ENCODE results near the gene TMSB15C. TPM values are rescaled to one million over a fixed set of nuclear protein-coding genes. Genes with fewer than 3 reads are reported as not detected.
"Not testable (repeated sequence)": the region's sequence is repeated elsewhere in the genome, so short reads cannot be mapped to it uniquely, and the experiment has no call there.

The TMSB15C gene
- total and polyA plus RNA-seq, 4 donors: 1.3 to 5.4 (median 4.3) TPM

DNA sequence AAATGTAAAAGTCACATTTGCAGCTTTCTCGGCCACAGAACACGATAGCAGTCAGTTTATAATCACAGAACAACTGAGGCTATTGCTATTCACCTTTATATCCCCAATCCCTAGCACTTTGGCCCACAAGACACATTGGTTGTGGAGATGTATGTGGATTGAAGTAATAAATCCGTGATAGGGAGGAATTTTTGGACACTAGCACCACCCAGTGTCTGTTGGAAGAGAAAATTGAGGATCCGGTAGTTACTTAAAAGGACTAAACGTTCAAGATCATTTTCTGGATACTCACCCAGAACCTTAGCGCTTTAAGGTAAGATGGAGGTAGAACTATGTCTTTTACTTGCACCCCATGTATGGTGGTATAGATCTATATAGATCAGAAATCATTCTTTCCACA, 1.8 kb upstream of the TMSB15C start:
- H3K27ac ChIP-seq (ENCODE audit: low read depth in 1 of 2, low read length in 2 of 2); H3K27me3 ChIP-seq (ENCODE audit: control insufficient read depth in 1 of 2, insufficient read depth in 2 of 2, low read length in 1 of 2); DNase-seq; H3K36me3 ChIP-seq (ENCODE audit: control insufficient read depth in 1 of 2, insufficient read depth in 2 of 2, low read length in 1 of 2); ATAC-seq (ENCODE audit: low FRiP score); H3K4me3 ChIP-seq (ENCODE audit: low read length in 2 of 2); H3K4me1 ChIP-seq (ENCODE audit: control insufficient read depth in 1 of 2, insufficient read depth in 2 of 2, low read length in 2 of 2); intact Hi-C loops (cut with DNase I); H3K9me3 ChIP-seq (ENCODE audit: control insufficient read depth, low read length): not testable (repeated sequence)
- WGBS, 2 donors: no CpG with 5 or more reads among the region's 6 CpGs

DNA sequence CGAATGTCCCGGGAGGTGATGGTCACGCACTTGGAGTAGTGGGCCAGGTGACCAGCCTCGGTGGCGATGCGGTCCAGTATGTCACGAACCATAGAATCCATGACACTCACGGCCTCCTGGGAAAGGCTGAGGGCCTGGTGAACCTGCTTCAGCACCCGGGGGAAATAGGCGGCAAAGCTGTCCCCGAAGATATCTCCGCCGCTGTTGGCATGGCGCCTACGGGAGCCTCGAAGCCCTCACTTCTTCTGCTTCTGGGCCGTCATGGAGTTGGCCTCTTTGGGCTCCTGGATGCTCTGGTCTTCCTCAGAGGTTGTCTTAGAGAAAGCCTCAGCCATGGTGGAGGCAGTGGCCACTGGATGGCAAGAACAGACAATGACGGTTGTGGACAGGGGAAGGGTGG, 13.4 kb downstream of the TMSB15C start:
- H3K4me1 ChIP-seq (ENCODE audit: control insufficient read depth in 1 of 2, insufficient read depth in 2 of 2, low read length in 2 of 2); intact Hi-C loops (cut with DNase I); ATAC-seq (ENCODE audit: low FRiP score); H3K36me3 ChIP-seq (ENCODE audit: control insufficient read depth in 1 of 2, insufficient read depth in 2 of 2, low read length in 1 of 2); H3K9me3 ChIP-seq (ENCODE audit: control insufficient read depth, low read length); H3K4me3 ChIP-seq (ENCODE audit: low read length in 2 of 2); H3K27ac ChIP-seq (ENCODE audit: low read depth in 1 of 2, low read length in 2 of 2); DNase-seq; H3K27me3 ChIP-seq (ENCODE audit: control insufficient read depth in 1 of 2, insufficient read depth in 2 of 2, low read length in 1 of 2): not testable (repeated sequence)
- 93 to 94% methylated on average over 9 of the region's 18 CpGs for WGBS, 2 donors

GRCh38 chrX:104054956-104055355, 21.1 kb downstream of the TMSB15C start:
- no CpG with 5 or more reads among the region's 13 CpGs for WGBS, 2 donors
- H3K4me3 ChIP-seq (ENCODE audit: low read length in 2 of 2); intact Hi-C loops (cut with DNase I); ATAC-seq (ENCODE audit: low FRiP score); H3K27ac ChIP-seq (ENCODE audit: low read depth in 1 of 2, low read length in 2 of 2); H3K36me3 ChIP-seq (ENCODE audit: control insufficient read depth in 1 of 2, insufficient read depth in 2 of 2, low read length in 1 of 2); H3K4me1 ChIP-seq (ENCODE audit: control insufficient read depth in 1 of 2, insufficient read depth in 2 of 2, low read length in 2 of 2); H3K27me3 ChIP-seq (ENCODE audit: control insufficient read depth in 1 of 2, insufficient read depth in 2 of 2, low read length in 1 of 2); H3K9me3 ChIP-seq (ENCODE audit: control insufficient read depth, low read length); DNase-seq: not testable (repeated sequence)

GRCh38 chrX:104047171-104047570, 28.9 kb downstream of the TMSB15C start:
- WGBS, 2 donors: 87 to 92% methylated on average over 13 of the region's 13 CpGs
- no peaks in the 10 kb centered on the region for H3K9me3 ChIP-seq (ENCODE audit: control insufficient read depth, low read length)
- DNase-seq (no peak), ATAC-seq (ENCODE audit: low FRiP score) (no peak)
- H3K4me3 ChIP-seq (ENCODE audit: low read length in 2 of 2): no peak overlapping the region
- no peaks in the 10 kb centered on the region for H3K27me3 ChIP-seq (ENCODE audit: control insufficient read depth in 1 of 2, insufficient read depth in 2 of 2, low read length in 1 of 2)
- H3K36me3 ChIP-seq (ENCODE audit: control insufficient read depth in 1 of 2, insufficient read depth in 2 of 2, low read length in 1 of 2): no peaks in the 10 kb centered on the region
- no peaks in the 10 kb centered on the region for H3K4me1 ChIP-seq (ENCODE audit: control insufficient read depth in 1 of 2, insufficient read depth in 2 of 2, low read length in 2 of 2)
- H3K27ac ChIP-seq (ENCODE audit: low read depth in 1 of 2, low read length in 2 of 2): no peak overlapping the region
- intact Hi-C loops (cut with DNase I): no loop called here

- Histone ChIP-seq H3K4me3 (ENCODE audit: low read length in 2 of 2) (no peak overlapping the region), H3K4me1 (ENCODE audit: control insufficient read depth in 1 of 2, insufficient read depth in 2 of 2, low read length in 2 of 2) (no peaks in the 10 kb centered on the region), H3K36me3 (ENCODE audit: control insufficient read depth in 1 of 2, insufficient read depth in 2 of 2, low read length in 1 of 2) (no peaks in the 10 kb centered on the region), H3K27ac (ENCODE audit: low read depth in 1 of 2, low read length in 2 of 2) (no peak overlapping the region), H3K9me3 (ENCODE audit: control insufficient read depth, low read length) (no peaks in the 10 kb centered on the region), H3K27me3 (ENCODE audit: control insufficient read depth in 1 of 2, insufficient read depth in 2 of 2, low read length in 1 of 2) (no peaks in the 10 kb centered on the region)
- intact Hi-C loops (cut with DNase I): no loop called here
- DNase-seq (no peak), ATAC-seq (ENCODE audit: low FRiP score) (no peak)
- WGBS, 2 donors: 75 to 84% methylated on average over 5 of the region's 5 CpGs
Observed at GRCh38 chrX:104045642-104046041, 30.4 kb downstream of the TMSB15C start.

- Histone ChIP-seq H3K4me1 (ENCODE audit: control insufficient read depth in 1 of 2, insufficient read depth in 2 of 2, low read length in 2 of 2) (no peaks in the 10 kb centered on the region), H3K4me3 (ENCODE audit: low read length in 2 of 2) (no peak overlapping the region), H3K9me3 (ENCODE audit: control insufficient read depth, low read length) (no peaks in the 10 kb centered on the region), H3K36me3 (ENCODE audit: control insufficient read depth in 1 of 2, insufficient read depth in 2 of 2, low read length in 1 of 2) (no peaks in the 10 kb centered on the region), H3K27me3 (ENCODE audit: control insufficient read depth in 1 of 2, insufficient read depth in 2 of 2, low read length in 1 of 2) (no peaks in the 10 kb centered on the region), H3K27ac (ENCODE audit: low read depth in 1 of 2, low read length in 2 of 2) (no peak overlapping the region)
- DNase-seq: no peak
- ATAC-seq (ENCODE audit: low FRiP score): no peak
- intact Hi-C loops (cut with DNase I): no loop called here
- WGBS, 2 donors: 87 to 89% methylated on average over 4 of the region's 4 CpGs
Observed at GRCh38 chrX:104041003-104041402, 35.0 kb downstream of the TMSB15C start.

- H3K36me3 ChIP-seq (ENCODE audit: control insufficient read depth in 1 of 2, insufficient read depth in 2 of 2, low read length in 1 of 2): no peaks in the 10 kb centered on the region
- 90 to 95% methylated on average over 39 of the region's 39 CpGs for WGBS, 2 donors
- no peaks in the 10 kb centered on the region for H3K27me3 ChIP-seq (ENCODE audit: control insufficient read depth in 1 of 2, insufficient read depth in 2 of 2, low read length in 1 of 2)
- H3K4me3 ChIP-seq (ENCODE audit: low read length in 2 of 2): no peak within 1 kb of the TSS
- no peak for DNase-seq
- H3K9me3 ChIP-seq (ENCODE audit: control insufficient read depth, low read length): no peaks in the 10 kb centered on the region
- no peak within 1 kb of the TSS for H3K27ac ChIP-seq (ENCODE audit: low read depth in 1 of 2, low read length in 2 of 2)
- intact Hi-C loops (cut with DNase I): no loop called here
- no peaks in the 10 kb centered on the region for H3K4me1 ChIP-seq (ENCODE audit: control insufficient read depth in 1 of 2, insufficient read depth in 2 of 2, low read length in 2 of 2)
- no peak for ATAC-seq (ENCODE audit: low FRiP score)
Observed at GRCh38 chrX:104039689-104040505, 36.1 kb downstream of the TMSB15C start, which contains the start of gene H2BW2. H2BW2 (plus strand) TSS chrX:104039956; CDS start chrX:104039995, 39 bp downstream.
